ENCODE data around the gene PCED1B. TPM values are rescaled to one million over a fixed set of nuclear protein-coding genes. Genes with fewer than 3 reads are reported as not detected.

PCED1B gene
- total RNA-seq, 2 donors from 2014 or later, result 2.5 to 7.0 TPM

DNA sequence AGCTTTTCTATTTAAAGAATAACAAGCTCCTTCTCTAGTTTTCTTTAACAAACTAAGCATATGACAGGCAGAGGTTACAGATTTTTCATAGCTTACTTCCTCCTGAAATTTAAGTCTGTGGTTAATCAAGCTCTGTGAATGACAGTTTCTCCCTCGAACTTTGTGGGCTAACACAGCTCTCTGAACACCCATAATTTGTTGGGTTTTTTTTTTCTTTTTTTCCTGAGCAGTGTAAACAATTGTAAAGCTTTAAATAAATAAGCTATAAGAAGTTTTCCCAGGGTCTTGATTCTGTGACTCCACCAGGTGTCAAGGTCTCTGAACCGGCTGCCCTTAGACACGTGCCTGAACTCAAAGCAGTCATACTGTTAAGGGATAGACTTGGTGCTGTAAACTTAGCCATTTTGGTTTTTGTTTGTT is 128.4 kb downstream of the PCED1B start:
- no peaks in the 10 kb centered on the region for H3K36me3 ChIP-seq (ENCODE audit: control insufficient read depth, insufficient read depth, low read length)
- no peak overlapping the region for H3K27ac ChIP-seq (ENCODE audit: low read depth, low read length)
- Mint-ChIP-seq H3K27ac (peak overlapping the region; percentile 30), H3K36me3 (ENCODE audit: low read depth) (no peaks in the 10 kb centered on the region), H3K4me1 (peaks cover 33% of the 10 kb centered on the region), H3K27me3 (ENCODE audit: insufficient read depth) (no peaks in the 10 kb centered on the region), H3K4me3 (no peak overlapping the region), H3K9me3 (peaks cover 6% of the 10 kb centered on the region)
- WGBS, 2 experiments (ENCODE audit: insufficient coverage in 1 of 2, insufficient read length in 1 of 2), result 83 to 92% methylated on average over 2 to 3 of the region's 3 CpGs
- H3K4me1 ChIP-seq (ENCODE audit: control insufficient read depth, insufficient read depth, low read length), result peaks cover 13% of the 10 kb centered on the region
- TF ChIP-seq, protein P1, sequence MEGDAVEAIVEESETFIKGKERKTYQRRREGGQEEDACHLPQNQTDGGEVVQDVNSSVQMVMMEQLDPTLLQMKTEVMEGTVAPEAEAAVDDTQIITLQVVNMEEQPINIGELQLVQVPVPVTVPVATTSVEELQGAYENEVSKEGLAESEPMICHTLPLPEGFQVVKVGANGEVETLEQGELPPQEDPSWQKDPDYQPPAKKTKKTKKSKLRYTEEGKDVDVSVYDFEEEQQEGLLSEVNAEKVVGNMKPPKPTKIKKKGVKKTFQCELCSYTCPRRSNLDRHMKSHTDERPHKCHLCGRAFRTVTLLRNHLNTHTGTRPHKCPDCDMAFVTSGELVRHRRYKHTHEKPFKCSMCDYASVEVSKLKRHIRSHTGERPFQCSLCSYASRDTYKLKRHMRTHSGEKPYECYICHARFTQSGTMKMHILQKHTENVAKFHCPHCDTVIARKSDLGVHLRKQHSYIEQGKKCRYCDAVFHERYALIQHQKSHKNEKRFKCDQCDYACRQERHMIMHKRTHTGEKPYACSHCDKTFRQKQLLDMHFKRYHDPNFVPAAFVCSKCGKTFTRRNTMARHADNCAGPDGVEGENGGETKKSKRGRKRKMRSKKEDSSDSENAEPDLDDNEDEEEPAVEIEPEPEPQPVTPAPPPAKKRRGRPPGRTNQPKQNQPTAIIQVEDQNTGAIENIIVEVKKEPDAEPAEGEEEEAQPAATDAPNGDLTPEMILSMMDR (conservative IDR thresholded peaks at IDR 0.05), result no peak
- no peaks in the 10 kb centered on the region for H3K27me3 ChIP-seq (ENCODE audit: control insufficient read depth, insufficient read depth, low read length, poor library complexity, severe bottlenecking)
- no peaks in the 10 kb centered on the region for H3K9me3 ChIP-seq (ENCODE audit: control insufficient read depth, low read length)
- no peak overlapping the region for H3K9ac ChIP-seq (ENCODE audit: extremely low read depth, low read length, poor library complexity, severe bottlenecking)
- H3K4me3 ChIP-seq (ENCODE audit: low read length), result no peak overlapping the region
- DNase-seq, result no peak

DNA sequence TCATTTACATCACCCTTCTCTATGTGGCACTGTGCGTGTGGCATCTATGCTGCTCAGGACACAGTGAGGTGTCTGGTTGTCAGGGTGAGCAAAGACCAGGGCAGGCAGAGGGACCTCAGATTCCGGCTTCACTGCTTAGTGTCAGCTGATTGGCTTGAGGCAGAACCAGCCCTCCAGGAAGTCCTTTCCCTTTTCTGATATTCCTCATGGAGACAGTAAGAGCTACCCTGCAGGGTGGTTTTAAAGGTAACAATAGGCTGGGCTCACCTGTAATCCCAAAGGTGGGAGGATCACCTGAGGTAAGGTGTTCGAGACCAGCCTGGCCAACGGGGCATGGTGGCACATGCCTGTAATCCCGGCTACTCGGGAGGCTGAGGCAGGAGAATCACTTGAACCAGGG is 129.6 kb downstream of the PCED1B start:
- Histone ChIP-seq H3K9ac (ENCODE audit: extremely low read depth, low read length, poor library complexity, severe bottlenecking) (no peak overlapping the region), H3K4me1 (ENCODE audit: control insufficient read depth, insufficient read depth, low read length) (peaks cover 13% of the 10 kb centered on the region), H3K27ac (ENCODE audit: low read depth, low read length) (no peak overlapping the region), H3K9me3 (ENCODE audit: control insufficient read depth, low read length) (no peaks in the 10 kb centered on the region), H3K4me3 (ENCODE audit: low read length) (no peak overlapping the region), H3K27me3 (ENCODE audit: control insufficient read depth, insufficient read depth, low read length, poor library complexity, severe bottlenecking) (no peaks in the 10 kb centered on the region), H3K36me3 (ENCODE audit: control insufficient read depth, insufficient read depth, low read length) (no peaks in the 10 kb centered on the region)
- no peak overlapping the region for H3K4me3 Mint-ChIP-seq
- peaks cover 6% of the 10 kb centered on the region for H3K9me3 Mint-ChIP-seq
- DNase-seq, result no peak
- 87 to 91% methylated on average over 4 to 6 of the region's 6 CpGs for WGBS, 2 experiments (ENCODE audit: insufficient coverage in 1 of 2, insufficient read length in 1 of 2)
- no peaks in the 10 kb centered on the region for H3K27me3 Mint-ChIP-seq (ENCODE audit: insufficient read depth)
- TF ChIP-seq, protein P1 (conservative IDR thresholded peaks at IDR 0.05), result no peak
- H3K4me1 Mint-ChIP-seq, result peaks cover 36% of the 10 kb centered on the region
- H3K27ac Mint-ChIP-seq, result no peak overlapping the region
- H3K36me3 Mint-ChIP-seq (ENCODE audit: low read depth), result no peaks in the 10 kb centered on the region

DNA sequence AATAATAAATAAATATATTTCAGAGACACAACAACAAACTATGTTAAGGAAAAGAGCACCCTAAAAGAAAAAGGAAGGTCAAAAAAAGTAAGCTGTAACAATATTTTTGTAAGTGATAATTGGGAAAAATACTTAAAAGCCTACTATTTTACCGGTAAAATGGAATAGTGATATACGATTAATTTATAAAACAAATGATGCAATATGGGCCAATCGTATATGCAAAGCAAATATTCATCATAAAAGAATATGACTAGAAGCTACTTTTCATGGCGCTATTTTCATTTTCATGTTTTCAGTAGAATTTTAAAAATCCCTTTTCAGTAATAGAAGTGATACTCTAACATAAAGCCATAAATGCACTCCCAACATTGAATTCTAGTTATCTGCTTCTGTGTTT is 131.4 kb downstream of the PCED1B start:
- no peak for DNase-seq
- peaks cover 34% of the 10 kb centered on the region for H3K4me1 Mint-ChIP-seq
- no peaks in the 10 kb centered on the region for H3K36me3 Mint-ChIP-seq (ENCODE audit: low read depth)

More for the DNA sequence above, 131.4 kb downstream of the PCED1B start:
- 100% methylated on average over 1 to 4 of the region's 4 CpGs for WGBS, 2 experiments (ENCODE audit: insufficient coverage in 1 of 2, insufficient read length in 1 of 2)
- TF ChIP-seq, protein P1 (conservative IDR thresholded peaks at IDR 0.05), result no peak
- Histone ChIP-seq H3K27ac (ENCODE audit: low read depth, low read length) (no peak overlapping the region), H3K9me3 (ENCODE audit: control insufficient read depth, low read length) (no peaks in the 10 kb centered on the region), H3K9ac (ENCODE audit: extremely low read depth, low read length, poor library complexity, severe bottlenecking) (no peak overlapping the region), H3K4me3 (ENCODE audit: low read length) (no peak overlapping the region), H3K27me3 (ENCODE audit: control insufficient read depth, insufficient read depth, low read length, poor library complexity, severe bottlenecking) (no peaks in the 10 kb centered on the region), H3K4me1 (ENCODE audit: control insufficient read depth, insufficient read depth, low read length) (peaks cover 13% of the 10 kb centered on the region), H3K36me3 (ENCODE audit: control insufficient read depth, insufficient read depth, low read length) (no peaks in the 10 kb centered on the region)
- Mint-ChIP-seq H3K4me3 (no peak overlapping the region), H3K27me3 (ENCODE audit: insufficient read depth) (no peaks in the 10 kb centered on the region), H3K27ac (no peak overlapping the region), H3K9me3 (no peaks in the 10 kb centered on the region)

All from endodermal cell (in vitro differentiated cells).